GM21576 (cell line): ENCODE measurements around the gene MGAT2.
"Not testable (repeated sequence)": the region's sequence is repeated elsewhere in the genome, so short reads cannot be mapped to it uniquely, and the experiment has no call there.

Experiments used
- ATAC-seq: cut with Tn5 transposase; IDR thresholded peaks from one replicate; pipeline ENCODE4 v1.9.1; 2021; ENCODE audit warnings: mild to moderate bottlenecking, moderate library complexity; ENCODE audit not compliant: unreplicated experiment

Gene MGAT2

GRCh38 chr14:49612251-49612650 is 8.3 kb upstream of the MGAT2 start:
- ATAC-seq = no peak

DNA sequence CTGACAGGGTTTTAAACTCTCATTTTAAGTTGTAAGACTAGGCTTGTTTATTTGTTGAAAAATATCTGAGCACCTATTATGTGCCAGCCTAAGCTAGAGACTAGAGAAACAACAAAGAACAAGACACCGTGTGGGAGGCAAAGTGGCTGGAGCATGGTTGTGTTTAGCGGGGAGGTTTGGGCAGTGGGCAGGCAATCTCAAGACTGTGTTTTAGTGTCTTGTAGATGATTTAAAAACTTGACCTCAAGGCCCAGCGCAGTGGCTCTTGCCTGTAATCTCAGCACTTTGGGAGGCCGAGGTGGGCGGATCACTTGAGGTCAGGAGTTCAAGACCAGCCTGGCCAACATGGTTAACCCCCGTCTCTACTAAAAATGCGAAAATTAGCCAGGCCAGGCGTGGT is 7.9 kb upstream of the MGAT2 start:
- ATAC-seq = no peak

DNA sequence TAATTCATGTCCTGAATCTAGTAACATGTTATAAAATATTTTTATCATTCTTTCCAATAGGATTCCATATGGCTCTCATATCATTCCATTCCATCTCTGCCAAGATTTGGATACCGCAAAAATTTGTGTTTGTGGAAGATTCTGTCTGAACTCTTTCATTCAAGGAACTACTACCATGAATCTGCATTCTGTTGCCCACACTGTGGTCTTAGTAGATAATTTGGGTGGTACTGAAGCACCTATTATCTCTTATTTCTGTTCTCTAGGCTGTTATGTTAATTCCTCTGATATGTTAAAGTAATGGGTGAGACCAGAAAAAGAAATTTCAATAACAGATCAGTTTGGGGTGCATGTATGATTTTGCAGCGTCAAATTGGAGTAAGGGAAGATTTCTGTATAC is 6.4 kb upstream of the MGAT2 start:
- no peak for ATAC-seq

GRCh38 chr14:49615776-49616175 is 4.8 kb upstream of the MGAT2 start:
- ATAC-seq = no peak

DNA sequence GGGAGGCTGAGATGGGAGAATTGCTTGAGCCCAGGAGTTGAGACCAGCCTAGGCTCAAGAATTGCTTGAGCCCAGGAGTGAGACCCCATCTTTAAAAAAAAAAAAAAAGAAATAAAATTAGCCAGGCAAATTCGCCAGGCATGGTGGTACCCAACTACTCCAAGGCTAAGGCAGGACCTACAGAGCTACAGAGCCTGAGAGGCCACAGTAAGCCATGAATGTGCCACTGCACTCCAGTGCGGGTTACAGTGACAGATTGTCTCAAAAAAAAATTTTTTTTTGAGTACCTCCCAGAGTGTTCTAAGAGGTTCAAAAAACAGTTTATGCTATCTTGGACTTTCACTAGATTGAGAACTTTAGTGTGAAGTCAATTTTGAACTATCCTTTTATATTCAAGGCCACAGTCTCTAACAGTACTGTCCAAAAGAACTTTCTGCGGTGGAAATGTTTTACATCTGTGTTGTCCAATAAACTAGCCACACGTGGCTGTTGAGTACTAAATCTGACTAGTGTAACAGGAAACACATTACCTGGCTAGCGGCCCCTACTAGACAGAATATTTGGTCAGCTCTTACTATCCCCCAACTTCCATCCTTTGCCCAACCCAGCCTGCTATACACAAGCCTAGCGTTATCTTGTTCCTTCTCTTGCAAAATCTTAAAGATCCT is 2.6 kb upstream of the MGAT2 start:
- no peak for ATAC-seq

GRCh38 chr14:49619273-49619672 is 1.3 kb upstream of the MGAT2 start:
- ATAC-seq = not testable (repeated sequence)

- no peak for ATAC-seq
Measured at GRCh38 chr14:49619730-49620129, 869 bp upstream of the MGAT2 start.

GRCh38 chr14:49621114-49621881 is 699 bp downstream of the MGAT2 start:
- peak; percentile 17 for ATAC-seq

DNA sequence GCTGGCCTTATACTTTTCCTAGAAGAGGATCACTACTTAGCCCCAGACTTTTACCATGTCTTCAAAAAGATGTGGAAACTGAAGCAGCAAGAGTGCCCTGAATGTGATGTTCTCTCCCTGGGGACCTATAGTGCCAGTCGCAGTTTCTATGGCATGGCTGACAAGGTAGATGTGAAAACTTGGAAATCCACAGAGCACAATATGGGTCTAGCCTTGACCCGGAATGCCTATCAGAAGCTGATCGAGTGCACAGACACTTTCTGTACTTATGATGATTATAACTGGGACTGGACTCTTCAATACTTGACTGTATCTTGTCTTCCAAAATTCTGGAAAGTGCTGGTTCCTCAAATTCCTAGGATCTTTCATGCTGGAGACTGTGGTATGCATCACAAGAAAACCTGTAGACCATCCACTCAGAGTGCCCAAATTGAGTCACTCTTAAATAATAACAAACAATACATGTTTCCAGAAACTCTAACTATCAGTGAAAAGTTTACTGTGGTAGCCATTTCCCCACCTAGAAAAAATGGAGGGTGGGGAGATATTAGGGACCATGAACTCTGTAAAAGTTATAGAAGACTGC is 1.5 kb downstream of the MGAT2 start:
- no peak for ATAC-seq

DNA sequence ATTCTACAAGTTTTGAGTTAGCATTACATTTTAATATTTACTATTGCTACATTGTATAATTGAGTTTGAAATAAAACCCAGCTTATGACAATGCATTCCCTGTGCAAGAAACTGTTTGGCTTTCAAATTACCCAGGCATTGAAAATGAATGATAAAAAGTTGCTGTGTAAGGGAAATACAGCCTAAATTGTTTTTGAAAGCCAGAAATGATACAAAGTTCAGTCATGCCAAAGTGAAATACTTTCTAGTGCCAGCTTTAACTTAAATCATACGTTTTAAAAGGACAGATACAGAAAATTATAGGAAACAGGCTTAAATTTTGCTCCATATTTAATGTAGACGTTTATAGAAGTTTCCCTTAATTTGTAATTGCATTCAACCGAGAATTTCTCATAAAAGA is 2.8 kb downstream of the MGAT2 start:
- no peak for ATAC-seq

DNA sequence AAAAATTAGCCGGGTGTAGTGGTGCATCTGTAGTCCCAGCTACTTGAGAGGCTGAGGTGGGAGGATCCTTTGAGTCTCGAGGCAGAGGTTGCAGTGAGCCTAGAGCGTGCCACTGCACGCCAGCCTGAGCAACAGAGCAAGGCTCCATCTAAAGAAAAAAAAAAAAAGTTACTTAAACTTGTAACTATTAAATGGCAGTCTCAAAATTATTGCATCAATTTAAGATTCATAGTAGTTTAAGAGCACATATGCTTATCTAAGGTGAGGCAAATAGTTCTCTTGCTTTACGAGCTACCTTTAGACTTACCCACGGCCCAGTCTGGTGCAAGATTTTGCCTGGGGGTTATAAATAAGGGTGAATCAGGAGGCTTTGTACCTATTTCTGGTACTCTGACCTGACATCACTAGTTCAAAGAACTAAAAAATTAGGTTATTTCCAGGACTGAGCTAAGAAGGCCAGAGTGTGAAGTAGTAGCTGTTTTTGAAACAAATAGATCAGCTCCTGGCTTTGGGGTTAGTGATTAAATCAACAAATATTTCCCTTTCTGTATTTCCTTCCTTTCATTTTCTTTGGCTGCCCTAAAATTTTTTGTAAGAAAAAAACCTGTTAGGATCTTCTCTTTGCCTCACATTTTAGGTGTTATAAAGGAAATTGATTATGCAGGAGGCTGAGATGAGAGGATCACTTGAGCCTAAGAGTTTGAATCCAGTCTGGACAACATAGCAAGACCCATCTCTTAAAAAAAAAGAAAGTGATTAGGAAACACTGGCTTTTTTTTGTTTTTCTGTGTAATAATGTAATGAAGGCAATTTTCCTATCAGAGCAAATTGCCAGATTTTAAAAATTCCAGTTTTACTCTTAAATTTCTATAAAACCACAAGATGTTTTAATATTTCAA is 3.6 kb downstream of the MGAT2 start:
- ATAC-seq = no peak

- ATAC-seq = peak; percentile 72
Measured at GRCh38 chr14:49633640-49634546, 13.3 kb downstream of the MGAT2 start.

- peak; percentile 37 for ATAC-seq
Measured at GRCh38 chr14:49634547-49635334, 14.1 kb downstream of the MGAT2 start, which contains the start of gene DNAAF2. DNAAF2 (minus strand) TSS chr14:49635244; CDS start chr14:49635149, 95 bp downstream.

DNA sequence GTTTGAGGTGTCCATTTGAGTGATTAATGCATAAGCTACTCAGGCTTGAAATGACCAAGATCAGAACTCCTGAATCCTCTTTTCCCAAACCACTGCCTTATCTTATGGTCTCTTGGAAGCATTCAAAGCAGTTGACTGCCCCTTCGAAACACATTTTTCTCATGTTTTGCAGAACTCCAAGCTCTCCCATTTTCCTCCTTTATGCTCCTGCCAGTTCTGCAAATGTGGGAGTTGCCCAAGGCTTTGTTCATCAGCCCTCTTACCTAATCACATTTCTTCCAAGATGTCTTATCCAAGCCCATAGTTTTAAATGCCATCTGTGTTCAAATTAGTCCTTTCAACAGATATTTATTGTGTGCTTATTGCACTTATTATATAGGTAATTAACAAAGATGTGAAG is 16.3 kb downstream of the MGAT2 start:
- ATAC-seq = no peak

GRCh38 chr14:49637534-49638078 is 17.0 kb downstream of the MGAT2 start:
- no peak for ATAC-seq

DNA sequence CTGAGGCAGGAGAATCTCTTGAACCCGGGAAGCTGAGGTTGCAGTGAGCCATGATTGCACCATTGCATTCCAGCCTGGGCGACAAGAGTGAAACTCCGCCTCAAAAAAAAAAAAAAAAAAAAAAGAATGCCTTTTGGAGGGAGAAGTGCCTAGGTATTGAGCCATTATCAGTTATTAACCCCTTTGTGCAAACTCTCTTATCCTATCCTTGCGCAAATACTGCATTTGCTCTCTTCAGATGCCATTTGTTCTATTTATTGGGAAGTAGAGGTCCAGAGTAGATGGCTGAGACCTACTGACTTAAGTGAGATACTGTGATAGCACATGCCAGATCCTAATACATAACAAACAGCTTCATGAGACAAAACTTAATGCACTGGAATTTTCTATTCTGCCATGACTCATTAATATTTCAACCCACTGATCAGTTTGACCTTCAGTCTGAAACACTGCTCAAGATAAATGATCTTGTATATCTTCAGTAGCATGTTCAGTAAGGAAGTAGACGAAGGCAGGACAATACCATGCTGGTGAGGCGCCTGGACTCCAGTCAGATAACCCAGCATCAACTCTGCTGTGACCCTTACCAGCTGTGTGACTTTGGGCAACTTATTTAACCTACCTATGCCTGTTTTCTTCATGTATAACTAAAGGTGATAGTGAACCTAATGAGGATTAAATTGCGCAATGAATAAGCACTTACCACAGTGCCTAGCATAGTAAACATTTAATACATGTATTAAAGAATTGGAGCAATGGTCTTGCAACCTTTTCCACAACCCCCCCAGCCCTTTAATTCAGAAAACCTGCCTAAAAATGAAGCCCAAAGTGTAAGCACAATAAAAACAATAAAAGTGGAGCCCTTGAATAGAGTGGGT is 20.2 kb downstream of the MGAT2 start:
- ATAC-seq = no peak

DNA sequence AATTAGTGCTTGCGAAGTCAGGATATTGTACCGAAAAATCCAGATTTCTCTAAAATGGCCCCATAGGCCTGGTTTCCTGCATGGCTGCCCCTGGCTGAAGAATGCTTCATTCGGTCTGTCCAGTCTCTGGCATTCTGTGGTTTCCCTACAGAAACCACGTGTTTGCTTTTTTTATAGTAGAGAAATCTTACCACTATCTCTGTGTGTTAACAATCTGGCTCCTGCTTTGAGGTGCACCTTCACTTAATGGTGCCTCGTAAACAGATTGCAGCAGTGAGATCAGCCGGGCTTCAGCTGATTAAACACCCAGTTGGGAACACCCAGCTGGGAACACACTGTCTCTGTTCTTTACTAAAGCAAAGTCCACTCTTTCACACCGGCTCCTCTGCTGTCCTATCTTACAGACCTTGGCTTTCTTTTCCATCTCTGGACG is 21.1 kb downstream of the MGAT2 start:
- ATAC-seq = no peak

- ATAC-seq = no peak
Measured at GRCh38 chr14:49642163-49642562, 21.6 kb downstream of the MGAT2 start.
